Measurements from ENCODE around the gene TIE1.

TIE1 gene

GRCh38 chr1:43274125-43274803 is 26.5 kb upstream of the TIE1 start:
- DNase-seq (ENCODE audit: low read depth, low spot score), result no peak

GRCh38 chr1:43274804-43275180 is 26.0 kb upstream of the TIE1 start:
- no peak for DNase-seq (ENCODE audit: low read depth, low spot score)

GRCh38 chr1:43275826-43276620 is 24.8 kb upstream of the TIE1 start:
- no peak for DNase-seq (ENCODE audit: low read depth, low spot score)

GRCh38 chr1:43276673-43277072 is 24.1 kb upstream of the TIE1 start:
- DNase-seq (ENCODE audit: low read depth, low spot score), result no peak

- no peak for DNase-seq (ENCODE audit: low read depth, low spot score)
These were observed 23.5 kb upstream of the TIE1 start for GRCh38 chr1:43277116-43277876.

GRCh38 chr1:43279161-43279560 is 21.6 kb upstream of the TIE1 start:
- no peak for DNase-seq (ENCODE audit: low read depth, low spot score)

- DNase-seq (ENCODE audit: low read depth, low spot score), result no peak
These were observed 21.1 kb upstream of the TIE1 start for GRCh38 chr1:43279666-43280065.

GRCh38 chr1:43280692-43281091 is 20.1 kb upstream of the TIE1 start:
- no peak for DNase-seq (ENCODE audit: low read depth, low spot score)

- DNase-seq (ENCODE audit: low read depth, low spot score), result no peak
These were observed 18.3 kb upstream of the TIE1 start for GRCh38 chr1:43282220-43283195.

GRCh38 chr1:43284065-43284464 is 16.7 kb upstream of the TIE1 start:
- DNase-seq (ENCODE audit: low read depth, low spot score), result no peak

- DNase-seq (ENCODE audit: low read depth, low spot score), result no peak
These were observed 16.2 kb upstream of the TIE1 start for GRCh38 chr1:43284546-43285110.

GRCh38 chr1:43285269-43285990 is 15.4 kb upstream of the TIE1 start, which contains the start of gene C1orf210:
TSS of gene C1orf210 (minus strand) at chr1:43285581. CDS start at chr1:43283270, 2,311 bp downstream.
- no peak for DNase-seq (ENCODE audit: low read depth, low spot score)

GRCh38 chr1:43286115-43286514 is 14.7 kb upstream of the TIE1 start:
- DNase-seq (ENCODE audit: low read depth, low spot score), result no peak

GRCh38 chr1:43286533-43286932 is 14.2 kb upstream of the TIE1 start:
- no peak for DNase-seq (ENCODE audit: low read depth, low spot score)

GRCh38 chr1:43288058-43288784 is 12.6 kb upstream of the TIE1 start:
- DNase-seq (ENCODE audit: low read depth, low spot score), result no peak

GRCh38 chr1:43288785-43289706 is 11.7 kb upstream of the TIE1 start:
- no peak for DNase-seq (ENCODE audit: low read depth, low spot score)

- no peak for DNase-seq (ENCODE audit: low read depth, low spot score)
These were observed 8.6 kb upstream of the TIE1 start for GRCh38 chr1:43292216-43292615.

GRCh38 chr1:43292679-43293078 is 8.1 kb upstream of the TIE1 start:
- no peak for DNase-seq (ENCODE audit: low read depth, low spot score)
